A673 (cell line): Measurements from ENCODE around the gene CDCA7L. TPM values are rescaled to one million over a fixed set of nuclear protein-coding genes. Genes with fewer than 3 reads are reported as not detected.
A peak's percentile ranks its signal among the peaks of the same experiment; 100 is the strongest.
"Not testable (repeated sequence)": the region's sequence is repeated elsewhere in the genome, so short reads cannot be mapped to it uniquely, and the experiment has no call there.

Source experiments
- BruUV-seq: library from RNA; stranded (reverse); fragments of 400-500 nt; replicated peaks from 2 replicates; lab custom pipeline; 2021; lab: Mats Ljungman, UMichigan
- CTCF ChIA-PET: fragments of 300-600 bp; sonication (Branson Sonifier 250); formaldehyde crosslinking; loops from one replicate; lab custom pipeline; 2022; ENCODE audit warnings: antibody characterized with exemption; lab: Charles Lee
- POLR2A ChIA-PET: fragments of 300-600 bp; sonication (Branson Sonifier 250); formaldehyde crosslinking; loops from one replicate; lab custom pipeline; 2022; ENCODE audit warnings: antibody characterized with exemption; ENCODE audit not compliant: low non-redundant PET; lab: Charles Lee
- DNase-seq: peaks from one replicate; pipeline ENCODE4 v3.0.0-alpha.2; 2015; ENCODE audit warnings: low spot score
- H3K27ac ChIP-seq: fragments of 200-600 bp; sonication (generic); 2 replicates; pipeline ENCODE4 v1.5.1; 2016; ENCODE audit warnings: mixed run types, low read depth, mild to moderate bottlenecking, mixed read lengths, antibody characterized with exemption, low read length; ENCODE audit not compliant: poor library complexity, severe bottlenecking
- H3K27me3 ChIP-seq: fragments of 200-600 bp; sonication (generic); replicated peaks from 2 replicates; pipeline ENCODE4 v1.6.1; 2017; ENCODE audit warnings: mixed run types, low read depth, mild to moderate bottlenecking, mixed read lengths, antibody characterized with exemption, low read length; ENCODE audit not compliant: insufficient read depth, poor library complexity
- H3K36me3 ChIP-seq: fragments of 200-600 bp; sonication (generic); 2 replicates; pipeline ENCODE4 v1.6.1; 2016; ENCODE audit warnings: mixed run types, mild to moderate bottlenecking, mixed read lengths, antibody characterized with exemption, low read length; ENCODE audit not compliant: insufficient read depth, poor library complexity, severe bottlenecking
- H3K4me1 ChIP-seq: fragments of 200-600 bp; sonication (generic); 2 replicates; pipeline ENCODE4 v1.6.1; 2017; ENCODE audit warnings: mixed run types, mild to moderate bottlenecking, mixed read lengths, antibody characterized with exemption, low read length; ENCODE audit not compliant: insufficient read depth, poor library complexity, severe bottlenecking
- H3K4me3 ChIP-seq: fragments of 200-600 bp; sonication (generic); 2 replicates; pipeline ENCODE4 v1.5.1; 2016; ENCODE audit warnings: low read depth, mixed run types, mild to moderate bottlenecking, mixed read lengths, low read length; ENCODE audit not compliant: poor library complexity, severe bottlenecking
- H3K9me3 ChIP-seq: fragments of 200-600 bp; sonication (generic); 2 replicates; pipeline ENCODE4 v1.6.1; 2016; ENCODE audit warnings: mixed run types, low read depth, mild to moderate bottlenecking, mixed read lengths, antibody characterized with exemption, low read length; ENCODE audit not compliant: poor library complexity, severe bottlenecking
- CTCF ChIP-seq: fragments of 300-800, 200-600 bp; sonication (generic); conservative IDR thresholded peaks from 2 replicates; pipeline ENCODE4 v1.5.1; 2017; ENCODE audit warnings: low read depth, mild to moderate bottlenecking, antibody characterized with exemption, low read length, moderate library complexity, mixed read lengths
- EZH2 ChIP-seq: fragments of 200-600 bp; sonication (generic); IDR thresholded peaks from 2 replicates; pipeline ENCODE4 v1.6.1; 2017; ENCODE audit warnings: borderline replicate concordance, low read depth, mild to moderate bottlenecking, mixed read lengths, antibody characterized with exemption, low read length; ENCODE audit not compliant: poor library complexity, severe bottlenecking
- intact Hi-C: fragments of 100-400 bp; cut with micrococcal nuclease; formaldehyde crosslinking; loops from one replicate; pipeline ENCODE4 v1.10.0; 2022; ENCODE audit not compliant: unreplicated experiment
- total RNA-seq: library from RNA; stranded (reverse); gene quantifications from 2 replicates; pipeline ENCODE4 v1.2.3, GENCODE V29; 2021

CDCA7L gene
- total RNA-seq, 1 experiment from 2014 or later: 89.2 TPM

GRCh38 chr7:21866731-21867130, 79.0 kb downstream of the CDCA7L start:
- Histone ChIP-seq H3K9me3 (no peaks in the 10 kb centered on the region), H3K4me1 (peaks cover 65% of the 10 kb centered on the region), H3K36me3 (no peaks in the 10 kb centered on the region), H3K4me3 (no peak overlapping the region), H3K27me3 (no peaks in the 10 kb centered on the region), H3K27ac (peak overlapping the region; percentile 2)
- TF ChIP-seq CTCF: no peak
- DNase-seq: no peak
- POLR2A ChIA-PET: no interaction called here
- intact Hi-C loops: loop anchor here (5.0 kb wide), 2 partner anchors 46 to 76 kb away; no protein-coding TSS in a partner anchor
- CTCF ChIA-PET: no interaction called here
- no TSS peak for BruUV-seq

GRCh38 chr7:21865631-21866204, 80.0 kb downstream of the CDCA7L start:
- CTCF ChIA-PET, H3K4me3 ChIP-seq, H3K36me3 ChIP-seq, POLR2A ChIA-PET, BruUV-seq, H3K27me3 ChIP-seq, H3K9me3 ChIP-seq, DNase-seq: not testable (repeated sequence)
- H3K27ac ChIP-seq: peak overlapping the region; percentile 72
- intact Hi-C loops: loop anchor here (5.0 kb wide), 2 partner anchors 47 to 77 kb away; no protein-coding TSS in a partner anchor
- H3K4me1 ChIP-seq: peaks cover 65% of the 10 kb centered on the region

GRCh38 chr7:21851559-21851967, 94.1 kb downstream of the CDCA7L start:
- ChIA-PET CTCF (no interaction called here), POLR2A (interaction anchor here (0.6 kb wide), 1 partner anchor 93 kb away, joined by 3 read pairs; no protein-coding TSS in a partner anchor)
- Histone ChIP-seq H3K4me1 (no peaks in the 10 kb centered on the region), H3K4me3 (no peak overlapping the region), H3K27ac (no peak overlapping the region), H3K27me3 (no peaks in the 10 kb centered on the region), H3K36me3 (no peaks in the 10 kb centered on the region), H3K9me3 (peaks cover 4% of the 10 kb centered on the region)
- no peak for DNase-seq
- intact Hi-C loops: no loop called here
- no TSS peak for BruUV-seq
- TF ChIP-seq EZH2 (no peak), CTCF (no peak)
